Neural cell (in vitro differentiated cells): ENCODE results near the gene RPS18. TPM values are rescaled to one million over a fixed set of nuclear protein-coding genes. Genes with fewer than 3 reads are reported as not detected.
"Not testable (repeated sequence)": the region's sequence is repeated elsewhere in the genome, so short reads cannot be mapped to it uniquely, and the experiment has no call there.

ENCODE experiments used
- H2AFZ ChIP-seq: fragments of 200-600, 300-800 bp; sonication (generic), shearing (Covaris generic); 2 replicates; pipeline ENCODE4 v1.6.0; 2014; ENCODE audit warnings: low read depth, mild to moderate bottlenecking, antibody characterized with exemption, low read length, moderate library complexity
- H3F3A ChIP-seq: fragments of 200-600 bp; shearing (Covaris generic); 2 replicates; pipeline ENCODE4 v1.6.1; 2016; ENCODE audit warnings: mild to moderate bottlenecking, moderate library complexity, mixed read lengths, antibody characterized with exemption, low read length; ENCODE audit not compliant: insufficient read depth, poor library complexity, severe bottlenecking
- H3K27ac ChIP-seq: fragments of 200-600, 300-800 bp; sonication (generic), shearing (Covaris generic); 2 replicates; pipeline ENCODE4 v1.5.1; 2014; ENCODE audit warnings: mild to moderate bottlenecking, low read length, moderate library complexity
- H3K27me3 ChIP-seq: fragments of 300-800, 200-600 bp; sonication (generic), shearing (Covaris generic); 2 replicates; pipeline ENCODE4 v1.6.0; 2014; ENCODE audit warnings: mild to moderate bottlenecking, low read depth, low read length, moderate library complexity; ENCODE audit not compliant: insufficient read depth
- H3K36me3 ChIP-seq: fragments of 300-800, 200-600 bp; sonication (generic), shearing (Covaris generic); 2 replicates; pipeline ENCODE4 v1.5.1; 2014; ENCODE audit warnings: mild to moderate bottlenecking, antibody characterized with exemption, low read length, moderate library complexity; ENCODE audit not compliant: insufficient read depth
- H3K4me2 ChIP-seq: fragments of 300-800, 200-600 bp; sonication (generic), shearing (Covaris generic); 2 replicates; pipeline ENCODE4 v1.6.0; 2014; ENCODE audit warnings: mild to moderate bottlenecking, low read length
- H3K4me3 ChIP-seq: fragments of 300-800, 200-600 bp; sonication (generic), shearing (Covaris generic); 2 replicates; pipeline ENCODE4 v1.5.1; 2014; ENCODE audit warnings: mild to moderate bottlenecking, low read length, moderate library complexity
- H3K79me2 ChIP-seq: fragments of 200-600 bp; shearing (Covaris generic); replicated peaks from 2 replicates; pipeline ENCODE4 v1.6.0; 2014; ENCODE audit warnings: mild to moderate bottlenecking, low read length, moderate library complexity; ENCODE audit not compliant: insufficient read depth
- H3K9ac ChIP-seq: fragments of 300-800, 200-600 bp; sonication (generic), shearing (Covaris generic); 2 replicates; pipeline ENCODE4 v1.6.1; 2016; ENCODE audit warnings: mild to moderate bottlenecking, low read length, mixed read lengths
- H3K9me2 ChIP-seq: fragments of 200-600 bp; shearing (Covaris generic); 2 replicates; pipeline ENCODE4 v1.6.1; 2016; ENCODE audit warnings: mild to moderate bottlenecking, low read length, mixed read lengths; ENCODE audit not compliant: insufficient read depth
- H3K9me3 ChIP-seq: fragments of 200-600, 300-800 bp; sonication (generic), shearing (Covaris generic); 2 replicates; pipeline ENCODE4 v1.6.1; 2016; ENCODE audit warnings: mild to moderate bottlenecking, mixed run types, low read length, moderate library complexity, mixed read lengths
- H4K20me1 ChIP-seq: fragments of 200-600 bp; shearing (Covaris generic); 2 replicates; pipeline ENCODE4 v1.6.1; 2016; ENCODE audit warnings: mild to moderate bottlenecking, mixed run types; ENCODE audit not compliant: insufficient read depth
- EP300 ChIP-seq: fragments of 450-650 bp; conservative IDR thresholded peaks from 2 replicates; pipeline ENCODE4 v1.6.1; 2014; ENCODE audit warnings: antibody characterized with exemption, mild to moderate bottlenecking, moderate library complexity; ENCODE audit not compliant: poor library complexity, severe bottlenecking
- EZH2 ChIP-seq: fragments of 200-600, 300-800 bp; shearing (Covaris generic), sonication (generic); IDR thresholded peaks from 2 replicates; pipeline ENCODE4 v1.6.1; 2014; ENCODE audit warnings: antibody characterized with exemption, low read length, borderline replicate concordance, mild to moderate bottlenecking; ENCODE audit not compliant: insufficient read depth, poor library complexity, severe bottlenecking
- MXI1 ChIP-seq: fragments of 450-650 bp; conservative IDR thresholded peaks from 2 replicates; pipeline ENCODE4 v1.6.1; 2014; ENCODE audit warnings: antibody characterized with exemption, mild to moderate bottlenecking; ENCODE audit not compliant: poor library complexity, severe bottlenecking
- POLR2AphosphoS5 ChIP-seq: IDR thresholded peaks from 2 replicates; pipeline ENCODE4 v1.6.1; 2012
- RAD21 ChIP-seq: fragments of 450-650 bp; conservative IDR thresholded peaks from 2 replicates; pipeline ENCODE4 v1.6.1; 2014; ENCODE audit warnings: antibody characterized with exemption, mild to moderate bottlenecking, moderate library complexity
- REST ChIP-seq: IDR thresholded peaks from 2 replicates; pipeline ENCODE4 v1.6.1; 2012; ENCODE audit warnings: borderline replicate concordance
- SMC3 ChIP-seq: fragments of 450-650 bp; conservative IDR thresholded peaks from 2 replicates; pipeline ENCODE4 v1.6.1; 2014; ENCODE audit warnings: antibody characterized with exemption, mild to moderate bottlenecking, moderate library complexity; ENCODE audit not compliant: poor library complexity
- TAF1 ChIP-seq: IDR thresholded peaks from 2 replicates; pipeline ENCODE4 v1.6.1; 2012; ENCODE audit warnings: low read depth
- polyA plus RNA-seq: library from polyadenylated mRNA; depleted of rRNA; stranded (reverse); fragments of >200 nt; gene quantifications from 2 replicates; pipeline ENCODE4 v1.2.3, GENCODE V29; 2014
- TF ChIP-seq, protein P1 (sequence below): fragments of 450-650 bp; IDR thresholded peaks from 2 replicates; pipeline ENCODE4 v1.5.1; 2014; ENCODE audit warnings: antibody characterized with exemption, mild to moderate bottlenecking, moderate library complexity; ENCODE audit not compliant: poor library complexity, severe bottlenecking

The RPS18 gene
- polyA plus RNA-seq, 1 donor from 2014 or later: 2,078 TPM

- no peaks in the 10 kb centered on the region for H4K20me1 ChIP-seq
- H3K27ac ChIP-seq: no peak overlapping the region
- no peaks in the 10 kb centered on the region for H3K9me2 ChIP-seq
- H3K4me3 ChIP-seq: no peak overlapping the region
- no peak overlapping the region for H3K4me2 ChIP-seq
- no peaks in the 10 kb centered on the region for H3K27me3 ChIP-seq
- no peak overlapping the region for H2AFZ ChIP-seq
- TF ChIP-seq POLR2AphosphoS5: no peak
- TF ChIP-seq RAD21: no peak
- no peak for TF ChIP-seq REST
- no peaks in the 10 kb centered on the region for H3K9me3 ChIP-seq
- no peak overlapping the region for H3K9ac ChIP-seq
- no peaks in the 10 kb centered on the region for H3F3A ChIP-seq
- H3K79me2 ChIP-seq: no peaks in the 10 kb centered on the region
- no peaks in the 10 kb centered on the region for H3K36me3 ChIP-seq
Measured at GRCh38 chr6:33259032-33259431, 12.8 kb upstream of the RPS18 start.

DNA sequence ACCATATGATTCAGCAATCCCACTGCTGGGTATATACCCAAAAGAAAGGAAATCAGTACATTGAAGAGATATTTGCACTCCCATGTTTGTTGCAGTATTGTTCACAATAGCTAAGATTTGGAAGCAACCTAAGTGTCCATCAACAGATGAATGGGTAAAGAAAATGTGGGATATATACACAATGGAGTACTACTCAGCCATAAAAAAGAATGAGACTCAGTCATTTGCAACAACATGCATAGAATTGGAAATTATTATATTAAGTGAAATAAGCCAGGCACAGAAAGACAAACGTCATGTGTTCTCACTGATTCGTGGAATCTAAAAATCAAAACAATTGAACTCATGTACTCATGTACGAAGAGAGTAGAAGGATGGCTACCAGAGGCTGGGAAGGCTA is 9.4 kb upstream of the RPS18 start:
- H3K79me2 ChIP-seq, H3K9me2 ChIP-seq, H3K27me3 ChIP-seq, H3K4me3 ChIP-seq, H3K27ac ChIP-seq, H4K20me1 ChIP-seq, H3F3A ChIP-seq, H3K9me3 ChIP-seq, H3K9ac ChIP-seq, H3K4me2 ChIP-seq, H3K36me3 ChIP-seq, H2AFZ ChIP-seq: not testable (repeated sequence)

DNA sequence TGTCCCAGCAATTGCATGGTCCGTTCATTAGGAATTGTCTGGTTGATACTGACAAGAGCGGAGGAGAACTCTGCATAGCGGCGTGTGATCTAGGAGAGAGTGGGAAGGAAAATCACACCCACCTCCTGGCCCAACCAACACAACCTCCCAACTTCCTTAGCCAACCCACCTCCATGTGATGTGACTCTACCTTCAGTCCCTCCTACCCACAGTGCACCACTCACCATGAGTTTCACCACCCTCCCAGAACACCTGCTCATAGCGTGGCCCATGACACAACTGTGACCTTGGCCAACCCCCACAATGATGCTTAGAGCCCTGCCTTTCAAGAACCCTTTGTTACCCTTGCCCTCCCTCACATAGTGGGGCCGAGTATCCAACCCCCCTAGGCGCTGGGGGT is 7.9 kb upstream of the RPS18 start:
- Histone ChIP-seq H3F3A (no peaks in the 10 kb centered on the region), H3K9me2 (no peaks in the 10 kb centered on the region), H3K79me2 (no peaks in the 10 kb centered on the region), H3K9ac (no peak overlapping the region), H3K9me3 (no peaks in the 10 kb centered on the region), H3K4me2 (no peak overlapping the region), H3K4me3 (no peak overlapping the region), H3K27ac (no peak overlapping the region), H2AFZ (no peak overlapping the region), H4K20me1 (no peaks in the 10 kb centered on the region), H3K27me3 (no peaks in the 10 kb centered on the region), H3K36me3 (no peaks in the 10 kb centered on the region)
- TF ChIP-seq SMC3: no peak
- TF ChIP-seq, protein P1, sequence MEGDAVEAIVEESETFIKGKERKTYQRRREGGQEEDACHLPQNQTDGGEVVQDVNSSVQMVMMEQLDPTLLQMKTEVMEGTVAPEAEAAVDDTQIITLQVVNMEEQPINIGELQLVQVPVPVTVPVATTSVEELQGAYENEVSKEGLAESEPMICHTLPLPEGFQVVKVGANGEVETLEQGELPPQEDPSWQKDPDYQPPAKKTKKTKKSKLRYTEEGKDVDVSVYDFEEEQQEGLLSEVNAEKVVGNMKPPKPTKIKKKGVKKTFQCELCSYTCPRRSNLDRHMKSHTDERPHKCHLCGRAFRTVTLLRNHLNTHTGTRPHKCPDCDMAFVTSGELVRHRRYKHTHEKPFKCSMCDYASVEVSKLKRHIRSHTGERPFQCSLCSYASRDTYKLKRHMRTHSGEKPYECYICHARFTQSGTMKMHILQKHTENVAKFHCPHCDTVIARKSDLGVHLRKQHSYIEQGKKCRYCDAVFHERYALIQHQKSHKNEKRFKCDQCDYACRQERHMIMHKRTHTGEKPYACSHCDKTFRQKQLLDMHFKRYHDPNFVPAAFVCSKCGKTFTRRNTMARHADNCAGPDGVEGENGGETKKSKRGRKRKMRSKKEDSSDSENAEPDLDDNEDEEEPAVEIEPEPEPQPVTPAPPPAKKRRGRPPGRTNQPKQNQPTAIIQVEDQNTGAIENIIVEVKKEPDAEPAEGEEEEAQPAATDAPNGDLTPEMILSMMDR: no peak
- no peak for TF ChIP-seq POLR2AphosphoS5
- no peak for TF ChIP-seq RAD21
- no peak for TF ChIP-seq REST
- TF ChIP-seq TAF1: no peak
- no peak for TF ChIP-seq MXI1
- no peak for TF ChIP-seq EZH2
- TF ChIP-seq EP300: no peak
